ENCODE results near the gene KIF26A. TPM values are rescaled to one million over a fixed set of nuclear protein-coding genes. Genes with fewer than 3 reads are reported as not detected.

KIF26A gene
- total and polyA plus RNA-seq, 2 of the 4 experiments (the other 2 are of a cell fraction), result not detected

GRCh38 chr14:104163541-104163940 lies 25.2 kb downstream of the KIF26A start:
- no peak overlapping the region for H3K18ac ChIP-seq (ENCODE audit: low read depth, low read length)
- H4K5ac ChIP-seq (ENCODE audit: low read depth, low read length), result no peak overlapping the region
- no peaks in the 10 kb centered on the region for H3K36me3 ChIP-seq (ENCODE audit: control insufficient read depth, insufficient read depth, low read length)
- H3K9me1 ChIP-seq (ENCODE audit: insufficient read depth, low read length), result no peaks in the 10 kb centered on the region
- no peak overlapping the region for H2BK120ac ChIP-seq (ENCODE audit: low read depth, low read length)
- H2AFZ ChIP-seq (replicated peaks; ENCODE audit: low read length, poor library complexity), result no peak overlapping the region
- no TSS peak for BruUV-seq (replicated peaks)
- no peak overlapping the region for H3K27ac ChIP-seq (ENCODE audit: insufficient read depth, low read length)
- TF ChIP-seq CHD1 (IDR thresholded peaks at IDR 0.05; ENCODE audit: low read depth, low read length), result no peak
- TF ChIP-seq MAFK (IDR thresholded peaks at IDR 0.05; ENCODE audit: low read depth, low read length), result no peak
- TF ChIP-seq CEBPB (IDR thresholded peaks at IDR 0.05; ENCODE audit: low read depth, low read length), result no peak
- TF ChIP-seq NFE2L2 (IDR thresholded peaks at IDR 0.05; ENCODE audit: low read depth, low read length), result no peak
- TF ChIP-seq SMC3 (IDR thresholded peaks at IDR 0.05; ENCODE audit: low read depth, low read length), result no peak
- TF ChIP-seq RAD21 (IDR thresholded peaks at IDR 0.05; ENCODE audit: low read length), result no peak
- TF ChIP-seq MAZ (IDR thresholded peaks at IDR 0.05; ENCODE audit: borderline replicate concordance, low read depth, low read length), result no peak
- no peak for TF ChIP-seq FOS (IDR thresholded peaks at IDR 0.05; ENCODE audit: low read depth, low read length)
- TF ChIP-seq RCOR1 (IDR thresholded peaks at IDR 0.05; ENCODE audit: insufficient replicate concordance, low read length), result no peak
- TF ChIP-seq POLR2A (IDR thresholded peaks at IDR 0.05; ENCODE audit: low read depth, low read length), result no peak
- no peak for TF ChIP-seq MXI1 (IDR thresholded peaks at IDR 0.05; ENCODE audit: borderline replicate concordance, low read depth, low read length)
- in situ Hi-C loops (cut with MboI; ENCODE audit: low sequenced_read_pairs) (no loop called here), dilution Hi-C loops (cut with HindIII; ENCODE audit: low sequenced_read_pairs, unreplicated experiment) (no loop called here), intact Hi-C loops (cut with micrococcal nuclease) (no loop called here)
- no peak overlapping the region for H3K9ac ChIP-seq (ENCODE audit: low read depth, low read length)
- no peaks in the 10 kb centered on the region for H4K20me1 ChIP-seq (ENCODE audit: insufficient read depth, low read length)
- no peak overlapping the region for H3K4ac ChIP-seq (ENCODE audit: low read depth, low read length)
- H3K23ac ChIP-seq (ENCODE audit: low read depth, low read length), result no peak overlapping the region
- H3K4me2 ChIP-seq (ENCODE audit: low read depth, low read length), result no peak overlapping the region
- ATAC-seq (ENCODE audit: low read depth) (no peak), DNase-seq (no peak)
- no peaks in the 10 kb centered on the region for H3K27me3 ChIP-seq (ENCODE audit: control insufficient read depth, insufficient read depth, low read length)
- H3K14ac ChIP-seq (replicated peaks; ENCODE audit: low read depth, low read length), result no peak overlapping the region
- no peaks in the 10 kb centered on the region for H3K4me1 ChIP-seq (ENCODE audit: control insufficient read depth, insufficient read depth, low read length)
- 81% methylated on average over 8 of the region's 21 CpGs; no CpG with 5 or more reads in 1 of the 2 experiments for WGBS, 2 experiments (ENCODE audit: extremely low coverage in 2 of 2, insufficient read length in 1 of 2)
- no peak overlapping the region for H3K56ac ChIP-seq (ENCODE audit: extremely low read depth, insufficient read depth, low read length)
- ChIA-PET POLR2A (ENCODE audit: unreplicated experiment) (no interaction called here), CTCF (no interaction called here)
- H2BK15ac ChIP-seq (ENCODE audit: low read depth, low read length), result no peak overlapping the region
- no peak overlapping the region for H2BK5ac ChIP-seq (ENCODE audit: low read depth, low read length, poor library complexity, severe bottlenecking)
- no peaks in the 10 kb centered on the region for H3K79me1 ChIP-seq (ENCODE audit: low read depth in 1 of 2, low read length in 2 of 2)
- no peak overlapping the region for H4K8ac ChIP-seq (ENCODE audit: low read depth in 2 of 2, low read length in 2 of 2)
- no peak overlapping the region for H2BK20ac ChIP-seq (ENCODE audit: low read depth, low read length)
- peaks cover 26% of the 10 kb centered on the region for H3K9me3 ChIP-seq (ENCODE audit: control insufficient read depth, insufficient read depth, low read length)
- H4K91ac ChIP-seq (ENCODE audit: insufficient read depth, low read depth, low read length), result no peak overlapping the region
- no peak overlapping the region for H2AK5ac ChIP-seq (ENCODE audit: low read depth, low read length)
- H3K4me3 ChIP-seq (ENCODE audit: insufficient read depth, low read depth, low read length), result no peak overlapping the region
- H2AK9ac ChIP-seq (replicated peaks; ENCODE audit: low read depth, low read length, poor library complexity), result no peak overlapping the region

Measured in IMR-90 (cell line).